CD4-positive, alpha-beta T cell (primary cell): ENCODE data around the gene IRF6. TPM values are rescaled to one million over a fixed set of nuclear protein-coding genes. Genes with fewer than 3 reads are reported as not detected.
A peak's percentile ranks its signal among the peaks of the same experiment; 100 is the strongest.

Source experiments
- ATAC-seq: fragments of 200-7000 bp; cut with Tn5 transposase; one replicate; pipeline ENCODE4 v1.10.0; 2022; ENCODE audit warnings: mild to moderate bottlenecking; ENCODE audit not compliant: poor library complexity
- CTCF ChIA-PET: fragments of 350-600 bp; sonication (Branson Sonifier 250); formaldehyde crosslinking; loops from one replicate; lab custom pipeline; 2021; ENCODE audit warnings: antibody characterized with exemption, inconsistent platforms; lab: Charles Lee
- POLR2A ChIA-PET: fragments of 350-600 bp; sonication (Branson Sonifier 250); formaldehyde crosslinking; loops from one replicate; lab custom pipeline; 2021; ENCODE audit warnings: antibody characterized with exemption, inconsistent platforms; lab: Charles Lee
- DNase-seq, 14 experiments: peaks; one replicate each; pipeline ENCODE4 v3.0.0-alpha.2; 2013 to 2020; ENCODE audit warnings: mixed read lengths in 2 of 14
- H3K27ac ChIP-seq, 2 donors: one replicate each; pipeline versions ENCODE4 v1.5.1 to v1.7.0; 2013; ENCODE audit warnings: low read length in 2 of 2, low read depth in 1 of 2, mild to moderate bottlenecking in 1 of 2
- H3K27me3 ChIP-seq, 2 experiments: 1 replicate in 1 of 2; 2 replicates in 1 of 2; pipeline versions ENCODE4 v1.6.1 to v1.7.0; 2013; ENCODE audit warnings: low read length in 2 of 2, control low read depth in 1 of 2, mild to moderate bottlenecking in 1 of 2, moderate library complexity in 1 of 2; ENCODE audit not compliant: insufficient read depth in 2 of 2, control insufficient read depth in 1 of 2
- H3K36me3 ChIP-seq: one replicate; pipeline ENCODE4 v1.6.1; 2013; ENCODE audit warnings: low read length, control low read depth; ENCODE audit not compliant: insufficient read depth
- H3K4me1 ChIP-seq: one replicate; pipeline ENCODE4 v1.6.1; 2013; ENCODE audit warnings: low read length, control low read depth; ENCODE audit not compliant: insufficient read depth
- H3K4me3 ChIP-seq: one replicate; pipeline ENCODE4 v1.5.1; 2013; ENCODE audit warnings: mild to moderate bottlenecking, low read length, moderate library complexity
- H3K9me3 ChIP-seq, 2 experiments: 1 replicate in 1 of 2; 2 replicates in 1 of 2; pipeline versions ENCODE4 v1.6.1 to v1.7.0; 2013; ENCODE audit warnings: low read length in 2 of 2, mild to moderate bottlenecking in 2 of 2, control low read depth in 1 of 2, moderate library complexity in 1 of 2; ENCODE audit not compliant: control insufficient read depth in 1 of 2, insufficient read depth in 1 of 2
- H3K27ac Mint-ChIP-seq: one replicate; pipeline ENCODE4 v1.8.0; 2020; ENCODE audit warnings: mixed read lengths
- H3K27me3 Mint-ChIP-seq: one replicate; pipeline ENCODE4 v1.8.0; 2021; ENCODE audit warnings: mixed read lengths
- H3K36me3 Mint-ChIP-seq: one replicate; pipeline ENCODE4 v1.8.0; 2021; ENCODE audit warnings: low read depth, mixed read lengths
- H3K4me1 Mint-ChIP-seq: one replicate; pipeline ENCODE4 v1.8.0; 2021; ENCODE audit warnings: low read depth, mixed read lengths
- H3K4me3 Mint-ChIP-seq: one replicate; pipeline ENCODE4 v1.8.0; 2020; ENCODE audit warnings: mild to moderate bottlenecking, mixed read lengths
- H3K9me3 Mint-ChIP-seq: one replicate; pipeline ENCODE4 v1.8.0; 2020; ENCODE audit warnings: mixed read lengths
- intact Hi-C, 2 experiments: fragments of 100-400 bp; cut with DNase I in 1 of 2; cut with micrococcal nuclease in 1 of 2; formaldehyde crosslinking; loops; one replicate each; pipeline versions ENCODE4 v1.15.1 to v1.9.0; 2023 to 2025; cut with DNase I, micrococcal nuclease
- total RNA-seq, 174 experiments: library from RNA in 2 of 174; stranded (reverse) in 2 of 174; gene quantifications; one replicate each; pipeline ENCODE4 v1.2.3 and lab custom pipeline; 2021 to 2026
- TF ChIP-seq, protein P1 (sequence below): fragments of 200-600 bp; IDR thresholded peaks from one replicate; pipeline ENCODE4 v1.8.0; 2022; ENCODE audit warnings: antibody characterized with exemption, mild to moderate bottlenecking

The IRF6 gene
- total RNA-seq, 2 experiments from 2014 or later, result 0.74 to 1.7 TPM

DNA sequence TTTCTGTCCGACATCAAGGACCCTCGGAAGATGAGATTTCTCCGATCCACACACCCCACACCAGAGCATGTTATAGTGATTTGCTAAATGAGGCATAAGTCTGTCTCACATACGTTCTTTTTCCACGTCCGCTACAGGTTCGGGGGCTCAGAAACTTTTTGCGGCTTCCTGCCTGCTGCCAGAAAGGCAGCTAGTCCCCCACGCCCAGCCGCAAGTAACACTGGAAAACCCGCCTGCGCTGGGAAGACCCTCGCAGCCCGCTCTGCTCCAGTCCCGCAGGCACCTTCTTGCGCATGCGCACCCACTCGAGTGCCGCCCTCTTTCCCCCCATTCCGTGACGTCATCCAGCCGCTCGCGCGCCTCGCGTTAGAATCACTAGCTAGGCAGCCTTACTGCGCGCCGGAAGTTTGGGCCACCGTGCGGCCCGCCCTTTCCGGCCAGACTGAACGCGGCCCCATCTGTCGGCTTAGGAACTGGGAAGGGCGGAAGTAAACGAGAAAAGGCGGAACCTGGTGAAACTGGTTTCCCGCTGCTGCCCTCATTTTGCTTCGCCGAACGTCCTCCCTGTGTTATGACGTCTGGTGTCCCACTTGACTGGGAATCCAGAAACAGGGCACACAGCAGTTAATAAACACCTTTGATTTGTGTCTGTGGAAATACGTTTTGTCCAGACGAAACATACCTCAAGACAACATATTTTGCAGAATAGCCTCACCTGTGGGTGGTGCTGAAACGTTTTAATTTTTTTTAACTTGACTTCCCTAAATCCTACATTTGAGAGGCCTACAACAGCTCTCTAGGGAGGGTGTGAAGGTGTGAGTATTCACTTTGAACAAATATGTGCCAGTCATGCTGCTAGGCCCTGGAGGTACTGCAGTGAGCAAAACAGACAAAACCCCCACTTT is 21.4 kb downstream of the IRF6 start, which contains the start of gene C1orf74:
Gene C1orf74, minus strand, starts transcription at position 295 of the 905 bp plus-strand sequence. CDS start 925 bp downstream, outside the sequence.
- Histone ChIP-seq H3K4me1 (peaks cover 24% of the 10 kb centered on the region), H3K27me3 (no peaks in the 10 kb centered on the region), H3K27ac (peak within 1 kb of the TSS; percentile 74 to 94), H3K4me3 (peak within 1 kb of the TSS; percentile 69), H3K9me3 (no peaks in the 10 kb centered on the region), H3K36me3 (peaks cover 37% of the 10 kb centered on the region)
- POLR2A ChIA-PET, result interaction anchor here (0.7 to 11.3 kb wide), 14 partner anchors 9 to 60 kb away, joined by 3 to 245 read pairs (median 6); partner anchors contain the start of genes IRF6, TRAF3IP3 and UTP25
- Mint-ChIP-seq H3K27ac (peak within 1 kb of the TSS; percentile 97), H3K9me3 (no peaks in the 10 kb centered on the region), H3K4me3 (peak within 1 kb of the TSS; percentile 93), H3K27me3 (peaks cover 17% of the 10 kb centered on the region), H3K4me1 (peaks cover 28% of the 10 kb centered on the region), H3K36me3 (peaks cover 44% of the 10 kb centered on the region)
- ATAC-seq, result peak; percentile 98
- TF ChIP-seq, protein P1, sequence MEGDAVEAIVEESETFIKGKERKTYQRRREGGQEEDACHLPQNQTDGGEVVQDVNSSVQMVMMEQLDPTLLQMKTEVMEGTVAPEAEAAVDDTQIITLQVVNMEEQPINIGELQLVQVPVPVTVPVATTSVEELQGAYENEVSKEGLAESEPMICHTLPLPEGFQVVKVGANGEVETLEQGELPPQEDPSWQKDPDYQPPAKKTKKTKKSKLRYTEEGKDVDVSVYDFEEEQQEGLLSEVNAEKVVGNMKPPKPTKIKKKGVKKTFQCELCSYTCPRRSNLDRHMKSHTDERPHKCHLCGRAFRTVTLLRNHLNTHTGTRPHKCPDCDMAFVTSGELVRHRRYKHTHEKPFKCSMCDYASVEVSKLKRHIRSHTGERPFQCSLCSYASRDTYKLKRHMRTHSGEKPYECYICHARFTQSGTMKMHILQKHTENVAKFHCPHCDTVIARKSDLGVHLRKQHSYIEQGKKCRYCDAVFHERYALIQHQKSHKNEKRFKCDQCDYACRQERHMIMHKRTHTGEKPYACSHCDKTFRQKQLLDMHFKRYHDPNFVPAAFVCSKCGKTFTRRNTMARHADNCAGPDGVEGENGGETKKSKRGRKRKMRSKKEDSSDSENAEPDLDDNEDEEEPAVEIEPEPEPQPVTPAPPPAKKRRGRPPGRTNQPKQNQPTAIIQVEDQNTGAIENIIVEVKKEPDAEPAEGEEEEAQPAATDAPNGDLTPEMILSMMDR, result no peak
- DNase-seq, result peak; percentile 98 to 100 (median 99)
- intact Hi-C loops, result loop anchor here in 1 of 2 experiments (1.0 kb wide), 2 partner anchors 15 to 43 kb away; partner anchors contain the start of gene UTP25
- CTCF ChIA-PET, result interaction anchor here (0.8 to 3.7 kb wide), 5 partner anchors 11 to 43 kb away, joined by 3 to 9 read pairs (median 5); partner anchors contain the start of gene UTP25

DNA sequence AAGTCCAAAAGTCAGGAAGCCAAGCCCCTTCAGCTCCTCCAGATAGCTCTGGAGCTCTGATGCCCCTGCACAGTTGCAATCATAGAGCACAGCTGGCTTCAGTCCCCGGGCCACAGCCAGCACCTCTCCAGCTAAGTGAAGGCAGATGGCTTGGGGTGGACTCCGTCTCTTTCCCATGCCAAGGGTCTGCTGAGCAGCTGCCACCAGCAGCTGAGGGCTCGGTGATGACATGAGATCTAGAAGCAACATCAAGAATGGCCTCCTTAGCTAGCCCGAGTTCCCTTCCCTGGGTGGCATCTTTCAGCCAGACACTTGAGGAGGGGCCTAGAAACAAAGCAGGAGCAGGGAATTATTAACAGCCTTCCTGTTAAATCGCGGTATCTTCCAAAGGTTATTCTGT is 22.6 kb downstream of the IRF6 start:
- TF ChIP-seq, protein P1, result no peak
- Histone ChIP-seq H3K4me1 (peaks cover 24% of the 10 kb centered on the region), H3K36me3 (peaks cover 48% of the 10 kb centered on the region), H3K27me3 (no peaks in the 10 kb centered on the region), H3K27ac (peak overlapping the region; percentile 74 to 94), H3K9me3 (no peaks in the 10 kb centered on the region), H3K4me3 (no peak overlapping the region)
- no peak for DNase-seq
- ChIA-PET CTCF (interaction anchor here (2.0 to 2.3 kb wide), 2 partner anchors 10 to 15 kb away, joined by 5 to 8 read pairs; no protein-coding TSS in a partner anchor), POLR2A (interaction anchor here (1.0 to 11.3 kb wide), 6 partner anchors 9 to 39 kb away, joined by 3 to 245 read pairs (median 26); partner anchors contain the start of gene TRAF3IP3)
- Mint-ChIP-seq H3K36me3 (peaks cover 56% of the 10 kb centered on the region), H3K27ac (peak overlapping the region; percentile 97), H3K4me1 (peaks cover 38% of the 10 kb centered on the region), H3K27me3 (peaks cover 9% of the 10 kb centered on the region), H3K4me3 (peak overlapping the region; percentile 62), H3K9me3 (no peaks in the 10 kb centered on the region)
- intact Hi-C loops, result loop anchor here in 1 of 2 experiments (1.0 kb wide), 1 partner anchor 13 kb away; no protein-coding TSS in a partner anchor
- ATAC-seq, result no peak

DNA sequence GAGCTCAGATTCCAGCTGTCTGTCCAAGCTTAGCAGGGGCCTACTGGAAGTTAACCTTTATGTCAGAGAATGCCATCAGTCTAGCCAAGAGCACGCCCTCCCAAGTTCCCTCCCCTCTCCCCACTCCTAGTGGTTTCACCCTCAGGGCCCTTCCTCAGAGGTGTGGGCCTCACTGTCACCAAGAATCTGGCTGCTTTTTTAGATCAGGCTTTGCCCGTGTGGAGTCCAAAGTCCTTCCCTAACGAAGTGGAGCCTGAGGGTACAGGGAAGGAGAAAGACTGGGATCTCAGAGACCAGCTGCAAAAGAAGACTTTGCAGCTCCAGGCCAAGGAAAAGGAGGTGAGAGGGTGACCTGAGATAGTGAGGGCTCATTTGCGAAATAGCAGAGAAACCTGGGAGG is 25.7 kb downstream of the IRF6 start:
- Mint-ChIP-seq H3K27me3 (no peaks in the 10 kb centered on the region), H3K27ac (peak overlapping the region; percentile 97), H3K4me3 (no peak overlapping the region), H3K36me3 (peaks cover 70% of the 10 kb centered on the region), H3K9me3 (no peaks in the 10 kb centered on the region), H3K4me1 (peaks cover 46% of the 10 kb centered on the region)
- intact Hi-C loops, result no loop called here
- TF ChIP-seq, protein P1, result no peak
- ChIA-PET CTCF (interaction anchor here (1.0 to 1.4 kb wide), 2 partner anchors 11 to 43 kb away, joined by 3 to 5 read pairs; no protein-coding TSS in a partner anchor), POLR2A (interaction anchor here (1.6 to 11.3 kb wide), 3 partner anchors 13 to 56 kb away, joined by 4 to 245 read pairs (median 22); partner anchors contain the start of gene TRAF3IP3)
- no peak for ATAC-seq
- H3K27me3 ChIP-seq, result no peaks in the 10 kb centered on the region
- H3K27ac ChIP-seq, result peak overlapping the region; percentile 3 to 12
- H3K36me3 ChIP-seq, result peaks cover 79% of the 10 kb centered on the region
- no peak for DNase-seq
- H3K9me3 ChIP-seq, result no peaks in the 10 kb centered on the region
- no peak overlapping the region for H3K4me3 ChIP-seq
- H3K4me1 ChIP-seq, result peaks cover 35% of the 10 kb centered on the region
